T follicular helper cell (primary cell): ENCODE data around the gene SIM1.

Experiments
- DNase-seq: peaks from one replicate; pipeline ENCODE4 v3.0.0-alpha.2; 2020; ENCODE audit warnings: low read depth

The SIM1 gene

GRCh38 chr6:100350139-100350538 is 114.6 kb downstream of the SIM1 start:
- DNase-seq: no peak

- no peak for DNase-seq
Measured at GRCh38 chr6:100349366-100349765, 115.4 kb downstream of the SIM1 start.

GRCh38 chr6:100347901-100348550 is 116.7 kb downstream of the SIM1 start:
- DNase-seq: no peak

- no peak for DNase-seq
Measured at GRCh38 chr6:100346828-100347227, 117.9 kb downstream of the SIM1 start.

- DNase-seq: no peak
Measured at GRCh38 chr6:100346203-100346602, 118.5 kb downstream of the SIM1 start.

GRCh38 chr6:100344761-100345160 is 120.0 kb downstream of the SIM1 start:
- DNase-seq: no peak

GRCh38 chr6:100344321-100344720 is 120.4 kb downstream of the SIM1 start:
- no peak for DNase-seq

- no peak for DNase-seq
Measured at GRCh38 chr6:100343316-100344077, 121.2 kb downstream of the SIM1 start.

- DNase-seq: no peak
Measured at GRCh38 chr6:100342830-100343229, 121.9 kb downstream of the SIM1 start.

GRCh38 chr6:100339574-100340255 is 125.0 kb downstream of the SIM1 start:
- DNase-seq: no peak

GRCh38 chr6:100338090-100338489 is 126.6 kb downstream of the SIM1 start:
- DNase-seq: no peak

GRCh38 chr6:100336876-100337275 is 127.8 kb downstream of the SIM1 start:
- no peak for DNase-seq

- DNase-seq: no peak
Measured at GRCh38 chr6:100335991-100336390, 128.7 kb downstream of the SIM1 start.
